H9 (cell line): Measurements from ENCODE around the gene NFX1. TPM values are rescaled to one million over a fixed set of nuclear protein-coding genes. Genes with fewer than 3 reads are reported as not detected.

ENCODE experiments used
- DNase-seq: peaks from one replicate; pipeline ENCODE4 v3.0.0-alpha.2; 2017
- H2AFZ ChIP-seq: one replicate; pipeline ENCODE4 v1.6.1; 2013; ENCODE audit warnings: mild to moderate bottlenecking, low read length, control low read depth, moderate library complexity
- H2AK5ac ChIP-seq: 2 replicates; pipeline ENCODE4 v1.6.1; 2013; ENCODE audit warnings: low read length, control low read depth, mixed read lengths; ENCODE audit not compliant: insufficient read length
- H2BK120ac ChIP-seq: one replicate; pipeline ENCODE4 v1.6.1; 2013; ENCODE audit warnings: low read depth, mild to moderate bottlenecking, low read length, control low read depth, inconsistent platforms; ENCODE audit not compliant: poor library complexity, severe bottlenecking
- H2BK12ac ChIP-seq: 2 replicates; pipeline ENCODE4 v1.6.1; 2013; ENCODE audit warnings: low read length, control low read depth, mixed read lengths, low read depth; ENCODE audit not compliant: insufficient read length
- H2BK15ac ChIP-seq: 2 replicates; pipeline ENCODE4 v1.6.1; 2013; ENCODE audit warnings: low read depth, low read length, control low read depth
- H2BK20ac ChIP-seq: one replicate; pipeline ENCODE4 v1.6.1; 2013; ENCODE audit warnings: low read depth, mild to moderate bottlenecking, low read length, control low read depth, inconsistent platforms; ENCODE audit not compliant: poor library complexity, severe bottlenecking
- H2BK5ac ChIP-seq: 2 replicates; pipeline ENCODE4 v1.6.1; 2013; ENCODE audit warnings: low read length, control low read depth, mixed read lengths; ENCODE audit not compliant: insufficient read length
- H3K14ac ChIP-seq: 2 replicates; pipeline ENCODE4 v1.6.1; 2013; ENCODE audit warnings: low read length, control low read depth; ENCODE audit not compliant: insufficient read depth
- H3K18ac ChIP-seq: 2 replicates; pipeline ENCODE4 v1.6.1; 2013; ENCODE audit warnings: low read depth, mild to moderate bottlenecking, mixed read lengths, low read length, control low read depth; ENCODE audit not compliant: insufficient read length
- H3K23ac ChIP-seq: 2 replicates; pipeline ENCODE4 v1.6.1; 2013; ENCODE audit warnings: low read length, control low read depth, mixed read lengths, low read depth; ENCODE audit not compliant: insufficient read length
- H3K23me2 ChIP-seq: 2 replicates; pipeline ENCODE4 v1.6.1; 2013; ENCODE audit warnings: low read depth, mild to moderate bottlenecking, mixed read lengths, low read length, control low read depth; ENCODE audit not compliant: insufficient read length, poor library complexity, severe bottlenecking
- H3K27ac ChIP-seq: 2 replicates; pipeline ENCODE4 v1.5.1; 2013; ENCODE audit warnings: low read length, control low read depth, mixed read lengths, low read depth; ENCODE audit not compliant: insufficient read length
- H3K27me3 ChIP-seq: 2 replicates; pipeline ENCODE4 v1.6.1; 2013; ENCODE audit warnings: low read length, control low read depth, inconsistent platforms; ENCODE audit not compliant: insufficient read depth
- H3K4ac ChIP-seq: 2 replicates; pipeline ENCODE4 v1.6.1; 2013; ENCODE audit warnings: low read depth, mild to moderate bottlenecking, control low read depth, inconsistent platforms, low read length, moderate library complexity
- H3K4me1 ChIP-seq: 2 replicates; pipeline ENCODE4 v1.6.1; 2013; ENCODE audit warnings: low read length, control low read depth, inconsistent platforms; ENCODE audit not compliant: insufficient read depth
- H3K4me2 ChIP-seq: 2 replicates; pipeline ENCODE4 v1.6.1; 2013; ENCODE audit warnings: low read length, control low read depth, mixed read lengths; ENCODE audit not compliant: insufficient read length, insufficient read depth
- H3K56ac ChIP-seq: 2 replicates; pipeline ENCODE4 v1.6.1; 2013; ENCODE audit warnings: low read depth, mild to moderate bottlenecking, mixed read lengths, low read length, control low read depth; ENCODE audit not compliant: insufficient read length
- H3K79me1 ChIP-seq: 2 replicates; pipeline ENCODE4 v1.6.1; 2013; ENCODE audit warnings: low read depth, mild to moderate bottlenecking, moderate library complexity, low read length, control low read depth, inconsistent platforms; ENCODE audit not compliant: insufficient read depth, poor library complexity, severe bottlenecking
- H3K79me2 ChIP-seq: 2 replicates; pipeline ENCODE4 v1.6.1; 2013; ENCODE audit warnings: low read length, control low read depth, inconsistent platforms; ENCODE audit not compliant: insufficient read depth
- H3K9ac ChIP-seq: 2 replicates; pipeline ENCODE4 v1.6.1; 2013; ENCODE audit warnings: low read length, control low read depth, mixed read lengths; ENCODE audit not compliant: insufficient read length; ENCODE audit errors: extremely low read depth
- H3K9me3 ChIP-seq: one replicate; pipeline ENCODE4 v1.6.1; 2013; ENCODE audit warnings: low read depth, low read length, inconsistent platforms; ENCODE audit not compliant: control insufficient read depth
- H3T11ph ChIP-seq: one replicate; pipeline ENCODE4 v1.6.1; 2013; ENCODE audit warnings: mild to moderate bottlenecking, low read length, control low read depth, inconsistent platforms
- H4K20me1 ChIP-seq: one replicate; pipeline ENCODE4 v1.6.1; 2013; ENCODE audit not compliant: control insufficient read depth, insufficient read length, insufficient read depth
- H4K5ac ChIP-seq: 2 replicates; pipeline ENCODE4 v1.6.1; 2013; ENCODE audit warnings: low read depth, mild to moderate bottlenecking, mixed read lengths, low read length, control low read depth; ENCODE audit not compliant: insufficient read length
- H4K8ac ChIP-seq: replicated peaks from 2 replicates; pipeline ENCODE4 v1.6.1; 2013; ENCODE audit warnings: low read length, control low read depth, mixed read lengths, low read depth; ENCODE audit not compliant: insufficient read length
- H4K91ac ChIP-seq: 2 replicates; pipeline ENCODE4 v1.6.1; 2013; ENCODE audit warnings: low read depth, mild to moderate bottlenecking, moderate library complexity, mixed read lengths, low read length, control low read depth; ENCODE audit not compliant: insufficient read length
- H3K27ac Mint-ChIP-seq, 3 experiments: 2 replicates in 2 of 3; 3 replicates in 1 of 3; pipeline ENCODE4 v1.8.0; 2020 to 2021; ENCODE audit warnings: mixed read lengths in 3 of 3, mild to moderate bottlenecking in 1 of 3, moderate library complexity in 1 of 3
- H3K27me3 Mint-ChIP-seq: 2 replicates; pipeline ENCODE4 v1.8.0; 2021; ENCODE audit warnings: low read depth, mild to moderate bottlenecking, moderate library complexity, mixed read lengths
- H3K36me3 Mint-ChIP-seq, 3 experiments: 2 replicates in 2 of 3; 3 replicates in 1 of 3; pipeline ENCODE4 v1.8.0; 2020 to 2021; ENCODE audit warnings: low read depth in 3 of 3, mixed read lengths in 3 of 3; ENCODE audit not compliant: insufficient read depth in 1 of 3
- H3K4me1 Mint-ChIP-seq, 2 experiments: 2 replicates each; pipeline ENCODE4 v1.8.0; 2020; ENCODE audit warnings: mixed read lengths in 2 of 2
- H3K4me3 Mint-ChIP-seq, 2 experiments: 2 replicates in 1 of 2; 3 replicates in 1 of 2; pipeline ENCODE4 v1.8.0; 2020 to 2021; ENCODE audit warnings: mild to moderate bottlenecking in 2 of 2, mixed read lengths in 2 of 2, moderate library complexity in 1 of 2
- H3K9me3 Mint-ChIP-seq, 2 experiments: 2 replicates in 1 of 2; 3 replicates in 1 of 2; pipeline ENCODE4 v1.8.0; 2020; ENCODE audit warnings: mild to moderate bottlenecking in 2 of 2, mixed read lengths in 2 of 2, moderate library complexity in 1 of 2
- WGBS: extraction: QIAGEN DNeasy Blood & Tissue Kit; methylation state at CpG from one replicate; pipeline ENCODE4 v1.1.7; 2013; ENCODE audit warnings: missing lambda C conversion rate, low lambda C conversion rate, mixed read lengths; ENCODE audit not compliant: insufficient read length; ENCODE audit errors: extremely low coverage; 5-methylcytosine and 5-hydroxymethylcytosine counted together
- total RNA-seq: library from RNA; stranded (reverse); gene quantifications from 2 replicates; pipeline ENCODE4 v1.2.1, GENCODE V29; 2021
- TF ChIP-seq, protein P1 (sequence below): fragments of 200-600 bp; sonication (generic); conservative IDR thresholded peaks from 3 replicates; pipeline ENCODE4 v1.8.0; 2021; ENCODE audit warnings: antibody characterized with exemption, mild to moderate bottlenecking

The NFX1 gene
- total RNA-seq, 1 experiment from 2014 or later, result 35.1 TPM

- WGBS, result no CpG with 5 or more reads among the region's 3 CpGs
These were observed 116.7 kb downstream of the NFX1 start for GRCh38 chr9:33407061-33407460.

More at GRCh38 chr9:33407061-33407460, 116.7 kb downstream of the NFX1 start:
- H3K27me3 ChIP-seq, result no peaks in the 10 kb centered on the region
- H2AFZ ChIP-seq, result no peak overlapping the region
- Mint-ChIP-seq H3K36me3 (no peaks in the 10 kb centered on the region), H3K9me3 (no peaks in the 10 kb centered on the region), H3K27ac (no peak overlapping the region), H3K4me1 (peaks cover 3 to 4% of the 10 kb centered on the region in 2 experiments; a peak in 2 of 4 replicates), H3K4me3 (no peak overlapping the region), H3K27me3 (peaks cover 6% of the 10 kb centered on the region)
- no peaks in the 10 kb centered on the region for H3K79me1 ChIP-seq
- no peak overlapping the region for H4K5ac ChIP-seq
- no peaks in the 10 kb centered on the region for H3K9me3 ChIP-seq
- H3K18ac ChIP-seq, result no peak overlapping the region
- DNase-seq, result no peak
- no peak overlapping the region for H3K9ac ChIP-seq
- no peak overlapping the region for H3K4ac ChIP-seq
- H2BK120ac ChIP-seq, result no peak overlapping the region
- no peaks in the 10 kb centered on the region for H3K4me1 ChIP-seq
- H2BK20ac ChIP-seq, result no peak overlapping the region
- H4K8ac ChIP-seq, result no peak overlapping the region
- H2BK12ac ChIP-seq, result no peak overlapping the region
- H2BK15ac ChIP-seq, result no peak overlapping the region
- TF ChIP-seq, protein P1, sequence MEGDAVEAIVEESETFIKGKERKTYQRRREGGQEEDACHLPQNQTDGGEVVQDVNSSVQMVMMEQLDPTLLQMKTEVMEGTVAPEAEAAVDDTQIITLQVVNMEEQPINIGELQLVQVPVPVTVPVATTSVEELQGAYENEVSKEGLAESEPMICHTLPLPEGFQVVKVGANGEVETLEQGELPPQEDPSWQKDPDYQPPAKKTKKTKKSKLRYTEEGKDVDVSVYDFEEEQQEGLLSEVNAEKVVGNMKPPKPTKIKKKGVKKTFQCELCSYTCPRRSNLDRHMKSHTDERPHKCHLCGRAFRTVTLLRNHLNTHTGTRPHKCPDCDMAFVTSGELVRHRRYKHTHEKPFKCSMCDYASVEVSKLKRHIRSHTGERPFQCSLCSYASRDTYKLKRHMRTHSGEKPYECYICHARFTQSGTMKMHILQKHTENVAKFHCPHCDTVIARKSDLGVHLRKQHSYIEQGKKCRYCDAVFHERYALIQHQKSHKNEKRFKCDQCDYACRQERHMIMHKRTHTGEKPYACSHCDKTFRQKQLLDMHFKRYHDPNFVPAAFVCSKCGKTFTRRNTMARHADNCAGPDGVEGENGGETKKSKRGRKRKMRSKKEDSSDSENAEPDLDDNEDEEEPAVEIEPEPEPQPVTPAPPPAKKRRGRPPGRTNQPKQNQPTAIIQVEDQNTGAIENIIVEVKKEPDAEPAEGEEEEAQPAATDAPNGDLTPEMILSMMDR, result no peak
- no peak overlapping the region for H3K56ac ChIP-seq
- H2BK5ac ChIP-seq, result no peak overlapping the region
- no peaks in the 10 kb centered on the region for H3K79me2 ChIP-seq
- no peak overlapping the region for H3K14ac ChIP-seq
- no peak overlapping the region for H2AK5ac ChIP-seq
- no peak overlapping the region for H3K23ac ChIP-seq
- no peaks in the 10 kb centered on the region for H3K23me2 ChIP-seq
- H3T11ph ChIP-seq, result no peak overlapping the region
- no peak overlapping the region for H3K4me2 ChIP-seq
- no peaks in the 10 kb centered on the region for H4K20me1 ChIP-seq
- no peak overlapping the region for H3K27ac ChIP-seq
- H4K91ac ChIP-seq, result no peak overlapping the region
